IPS DF 6.9 (cell line): ENCODE data around the gene HCST.
A peak's percentile ranks its signal among the peaks of the same experiment; 100 is the strongest.
"Not testable (repeated sequence)": the region's sequence is repeated elsewhere in the genome, so short reads cannot be mapped to it uniquely, and the experiment has no call there.

Experiments used
- DNase-seq: peaks from one replicate; pipeline ENCODE4 v3.0.0-alpha.2; 2013; ENCODE audit warnings: low read depth, low spot score
- H3K27ac ChIP-seq: one replicate; pipeline ENCODE4 v1.5.1; 2013; ENCODE audit warnings: low read length, control low read depth
- H3K27me3 ChIP-seq: 2 replicates; pipeline ENCODE4 v1.6.1; 2013; ENCODE audit warnings: mild to moderate bottlenecking, low read length; ENCODE audit not compliant: control insufficient read depth, insufficient read depth
- H3K36me3 ChIP-seq: 2 replicates; pipeline ENCODE4 v1.6.1; 2013; ENCODE audit warnings: low read length; ENCODE audit not compliant: control insufficient read depth, insufficient read depth
- H3K4me1 ChIP-seq: 2 replicates; pipeline ENCODE4 v1.6.1; 2013; ENCODE audit warnings: low read length; ENCODE audit not compliant: control insufficient read depth, insufficient read depth
- H3K4me3 ChIP-seq: 2 replicates; pipeline ENCODE4 v1.5.1; 2013; ENCODE audit warnings: mild to moderate bottlenecking, low read length
- H3K9me3 ChIP-seq: 2 replicates; pipeline ENCODE4 v1.6.1; 2013; ENCODE audit warnings: low read length, inconsistent platforms; ENCODE audit not compliant: control insufficient read depth, insufficient read depth
- WGBS: extraction: QIAGEN DNeasy Blood & Tissue Kit; methylation state at CpG from one replicate; pipeline ENCODE4 v1.1.7; 2013; ENCODE audit warnings: mixed read lengths, missing lambda C conversion rate; ENCODE audit not compliant: insufficient read length, insufficient coverage; 5-methylcytosine and 5-hydroxymethylcytosine counted together

HCST gene

GRCh38 chr19:35879770-35880317 lies 22.5 kb upstream of the HCST start:
- H3K4me1 ChIP-seq = no peaks in the 10 kb centered on the region
- no peaks in the 10 kb centered on the region for H3K36me3 ChIP-seq
- no peak overlapping the region for H3K4me3 ChIP-seq
- WGBS = no CpG with 5 or more reads among the region's 28 CpGs
- DNase-seq = peak; percentile 72
- H3K9me3 ChIP-seq = no peaks in the 10 kb centered on the region
- no peaks in the 10 kb centered on the region for H3K27me3 ChIP-seq
- H3K27ac ChIP-seq = no peak overlapping the region

DNA sequence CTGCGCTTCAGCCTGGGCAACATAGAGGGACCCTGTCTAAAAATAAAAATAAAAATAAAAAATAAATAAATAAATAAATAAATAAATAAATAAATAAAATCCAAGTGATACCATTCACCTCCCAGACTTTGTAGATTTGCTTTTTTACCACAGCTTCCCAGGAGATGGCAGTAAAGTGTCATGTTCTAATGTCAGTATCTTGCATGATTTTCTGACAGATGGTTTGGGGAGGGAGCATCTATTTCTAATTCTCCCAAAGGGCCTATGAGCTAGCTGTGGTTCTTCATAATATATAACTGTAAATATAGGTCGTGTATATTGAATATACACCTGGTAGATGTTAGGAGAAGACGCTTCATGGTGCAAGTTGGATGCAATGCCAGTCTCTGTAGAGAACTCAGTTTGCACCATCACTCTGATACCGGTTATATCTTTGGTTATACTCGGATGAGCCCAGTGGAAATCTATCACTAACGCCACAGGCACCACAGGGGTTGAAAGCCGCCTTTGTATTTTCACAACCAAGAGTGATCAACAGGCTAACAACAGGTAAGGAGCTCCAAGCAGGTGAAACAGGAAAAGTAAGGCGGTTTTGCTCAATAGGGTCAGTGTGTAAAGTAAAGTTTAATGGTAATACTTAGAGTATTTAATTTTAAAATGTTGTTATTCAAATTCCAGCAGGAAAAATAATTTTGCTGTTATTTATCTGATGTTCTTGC lies 20.1 kb upstream of the HCST start:
- no peak overlapping the region for H3K27ac ChIP-seq
- no peak overlapping the region for H3K4me3 ChIP-seq
- no peaks in the 10 kb centered on the region for H3K9me3 ChIP-seq
- H3K27me3 ChIP-seq = no peaks in the 10 kb centered on the region
- no peaks in the 10 kb centered on the region for H3K4me1 ChIP-seq
- WGBS = no CpG with 5 or more reads among the region's 8 CpGs
- H3K36me3 ChIP-seq = peaks cover 3% of the 10 kb centered on the region; the same call in 1 of the 2 replicates
- DNase-seq = no peak

DNA sequence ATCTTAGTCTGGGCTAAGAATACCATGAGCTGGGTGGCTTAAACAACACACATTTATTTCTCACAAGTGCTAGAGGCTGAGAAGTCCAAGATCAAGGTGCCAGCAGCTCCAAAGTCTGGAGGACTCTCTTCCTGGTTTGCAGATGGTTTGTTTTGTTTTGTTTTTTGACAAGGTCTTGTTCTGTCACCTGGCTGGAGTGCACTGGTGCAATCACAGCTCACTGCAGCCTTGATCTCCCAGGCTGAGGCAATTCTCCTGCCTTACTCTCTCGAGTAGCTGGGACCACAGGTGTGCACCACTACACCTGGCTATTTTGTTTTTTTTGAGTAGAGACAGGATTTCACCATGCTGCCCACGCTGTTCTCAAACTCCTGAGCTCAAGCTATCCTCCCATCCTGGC lies 18.4 kb upstream of the HCST start:
- no peak for DNase-seq
- H3K4me1 ChIP-seq = no peaks in the 10 kb centered on the region
- H3K27ac ChIP-seq = no peak overlapping the region
- H3K27me3 ChIP-seq = no peaks in the 10 kb centered on the region
- WGBS = no CpG with 5 or more reads among the region's 2 CpGs
- H3K9me3 ChIP-seq = no peaks in the 10 kb centered on the region
- H3K36me3 ChIP-seq = peaks cover 14% of the 10 kb centered on the region
- no peak overlapping the region for H3K4me3 ChIP-seq

GRCh38 chr19:35885225-35885738 lies 17.0 kb upstream of the HCST start:
- Histone ChIP-seq H3K27me3 (no peaks in the 10 kb centered on the region), H3K36me3 (peaks cover 24% of the 10 kb centered on the region), H3K9me3 (no peaks in the 10 kb centered on the region), H3K4me3 (no peak overlapping the region), H3K27ac (no peak overlapping the region), H3K4me1 (no peaks in the 10 kb centered on the region)
- no CpG with 5 or more reads among the region's 6 CpGs for WGBS
- no peak for DNase-seq

DNA sequence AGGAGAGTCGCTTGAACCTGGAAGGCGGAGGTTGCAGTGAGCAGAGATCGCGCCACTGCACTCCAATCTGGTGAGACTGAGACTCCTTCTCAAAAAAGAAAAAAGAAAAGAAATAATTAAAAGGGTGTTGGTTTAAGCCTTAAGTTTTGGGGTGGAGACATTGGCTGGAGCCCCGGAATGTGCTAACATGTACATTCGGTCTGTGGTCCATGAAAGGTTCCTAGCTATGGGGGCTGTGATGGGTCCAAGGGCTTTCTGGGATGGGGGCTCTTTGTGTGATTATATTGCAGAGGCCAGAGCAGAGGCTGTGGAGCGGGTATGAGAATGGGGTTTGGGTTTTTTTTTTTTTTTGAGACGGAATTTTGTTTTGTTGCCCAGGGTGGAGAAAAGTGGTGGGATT lies 16.4 kb upstream of the HCST start:
- H3K4me1 ChIP-seq = no peaks in the 10 kb centered on the region
- H3K9me3 ChIP-seq = no peaks in the 10 kb centered on the region
- H3K27ac ChIP-seq = no peak overlapping the region
- WGBS = no CpG with 5 or more reads among the region's 8 CpGs
- H3K27me3 ChIP-seq = no peaks in the 10 kb centered on the region
- H3K36me3 ChIP-seq = peaks cover 29% of the 10 kb centered on the region
- H3K4me3 ChIP-seq = no peak overlapping the region
- DNase-seq = no peak

DNA sequence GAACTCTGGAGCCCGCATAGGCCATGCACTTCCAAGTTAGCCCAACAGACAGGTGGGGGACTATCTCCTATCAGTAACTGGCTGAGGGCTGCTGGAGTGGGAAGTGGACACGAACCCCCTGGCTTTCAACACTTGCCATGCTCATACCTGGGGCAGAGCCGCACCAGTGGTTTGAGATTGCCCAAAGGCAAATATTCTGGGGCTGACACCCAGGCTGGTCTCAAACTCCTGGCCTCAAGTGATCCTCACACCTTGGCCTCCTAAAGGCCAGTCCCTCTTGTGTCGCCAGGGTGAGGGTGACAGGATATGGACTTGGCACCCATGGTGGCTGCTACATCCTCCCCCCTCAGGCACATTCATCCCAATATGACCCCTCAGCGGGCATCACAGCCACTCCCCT lies 15.1 kb upstream of the HCST start:
- H3K36me3 ChIP-seq = peaks cover 31% of the 10 kb centered on the region
- no peak overlapping the region for H3K4me3 ChIP-seq
- H3K9me3 ChIP-seq = no peaks in the 10 kb centered on the region
- no peak overlapping the region for H3K27ac ChIP-seq
- no peaks in the 10 kb centered on the region for H3K4me1 ChIP-seq
- no peaks in the 10 kb centered on the region for H3K27me3 ChIP-seq
- no peak for DNase-seq
- WGBS = no CpG with 5 or more reads among the region's 5 CpGs

GRCh38 chr19:35888398-35888797 lies 13.9 kb upstream of the HCST start:
- H3K27ac ChIP-seq = no peak overlapping the region
- peaks cover 31% of the 10 kb centered on the region for H3K36me3 ChIP-seq
- H3K4me3 ChIP-seq = no peak overlapping the region
- DNase-seq = no peak
- no CpG with 5 or more reads among the region's 9 CpGs for WGBS
- H3K9me3 ChIP-seq = no peaks in the 10 kb centered on the region
- no peaks in the 10 kb centered on the region for H3K4me1 ChIP-seq
- H3K27me3 ChIP-seq = no peaks in the 10 kb centered on the region

DNA sequence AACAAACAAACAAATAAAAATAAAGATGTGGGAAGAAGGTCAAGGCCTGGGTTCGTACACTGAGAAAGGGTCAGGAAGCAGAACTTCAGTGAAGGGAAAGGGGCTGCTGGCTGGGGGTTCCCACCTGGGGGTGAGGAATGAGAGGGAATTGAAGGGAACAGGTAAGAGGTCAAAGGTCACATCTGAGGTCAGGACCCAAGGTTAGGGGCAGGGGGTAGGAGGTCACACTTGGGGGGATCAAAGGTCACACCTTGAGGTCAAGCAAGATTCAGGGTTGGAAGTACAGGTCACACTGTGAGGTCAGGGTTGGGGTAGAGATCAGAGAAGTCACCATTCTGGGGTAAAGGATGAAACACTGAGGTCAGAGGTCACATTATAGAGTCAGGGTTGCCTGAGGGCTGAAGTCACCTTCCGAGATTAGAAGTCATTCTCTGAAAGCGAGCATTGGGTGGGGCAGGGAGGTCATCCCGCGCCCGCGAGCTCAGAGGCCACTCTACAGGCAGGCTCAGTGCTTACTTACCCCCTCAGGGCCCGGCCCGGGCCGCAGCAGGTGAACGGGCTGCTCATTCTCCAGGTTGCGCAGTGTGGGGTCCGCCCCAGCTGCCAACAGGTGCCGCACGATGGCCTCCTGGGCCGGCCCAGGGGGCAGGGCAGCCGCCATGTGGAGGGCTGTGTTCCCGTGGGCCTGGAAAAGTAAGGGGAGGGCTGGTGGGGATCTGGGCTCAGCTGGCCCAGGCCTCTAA lies 12.8 kb upstream of the HCST start:
- H3K36me3 ChIP-seq = peaks cover 33% of the 10 kb centered on the region
- DNase-seq = no peak

DNA sequence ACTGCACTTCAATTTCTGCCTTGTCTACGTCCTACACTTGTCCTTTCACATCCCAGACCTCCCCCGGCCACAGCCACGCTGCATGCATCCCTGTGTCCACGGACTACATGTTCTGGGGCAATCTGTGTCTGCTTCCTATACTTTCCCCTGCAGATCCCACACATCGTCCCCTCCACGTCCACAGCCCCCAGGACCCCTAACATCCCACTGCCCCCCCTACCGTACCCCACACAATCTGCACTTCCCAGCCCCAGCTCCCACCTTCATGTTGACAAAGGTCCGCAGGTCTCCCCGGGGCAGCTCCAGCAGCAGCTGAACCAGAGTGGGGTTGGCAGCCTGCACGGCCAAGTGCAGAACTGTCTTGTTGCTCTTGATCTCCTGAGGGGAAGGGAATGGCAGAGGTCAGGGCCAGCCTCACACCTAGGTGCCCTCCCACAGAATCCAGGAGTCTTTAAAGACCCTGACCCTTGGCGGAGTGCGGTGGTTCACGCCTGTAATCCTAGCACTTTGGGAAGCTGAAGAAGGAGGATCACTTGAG lies 12.1 kb upstream of the HCST start:
- H3K9me3 ChIP-seq = no peaks in the 10 kb centered on the region
- no peaks in the 10 kb centered on the region for H3K4me1 ChIP-seq
- WGBS = no CpG with 5 or more reads among the region's 13 CpGs
- no peak for DNase-seq
- H3K36me3 ChIP-seq = peaks cover 33% of the 10 kb centered on the region
- H3K27ac ChIP-seq = no peak overlapping the region
- no peaks in the 10 kb centered on the region for H3K27me3 ChIP-seq
- no peak overlapping the region for H3K4me3 ChIP-seq

More for the DNA sequence above, 12.8 kb upstream of the HCST start:
- no CpG with 5 or more reads among the region's 18 CpGs for WGBS
- no peaks in the 10 kb centered on the region for H3K4me1 ChIP-seq
- H3K27me3 ChIP-seq = no peaks in the 10 kb centered on the region
- H3K9me3 ChIP-seq = no peaks in the 10 kb centered on the region
- H3K4me3 ChIP-seq = no peak overlapping the region
- H3K27ac ChIP-seq = no peak overlapping the region

GRCh38 chr19:35891819-35892218 lies 10.5 kb upstream of the HCST start:
- not testable (repeated sequence) for H3K4me1 ChIP-seq, DNase-seq, H3K9me3 ChIP-seq, H3K4me3 ChIP-seq, H3K27ac ChIP-seq, H3K27me3 ChIP-seq
- H3K36me3 ChIP-seq = peaks cover 43% of the 10 kb centered on the region
- WGBS = no CpG with 5 or more reads among the region's 3 CpGs
